Spleen (tissue), 7 donors: Measurements from ENCODE around the gene UBALD2.

ENCODE experiments used
- POLR2A ChIP-seq, 3 donors: fragments of 450-650 bp; IDR thresholded peaks; one replicate each; pipeline ENCODE4 v1.5.1; 2017; ENCODE audit warnings: antibody characterized with exemption in 3 of 3, mild to moderate bottlenecking in 1 of 3
- POLR2AphosphoS5 ChIP-seq, 3 donors: sonication (generic); formaldehyde crosslinking; IDR thresholded peaks; one replicate each; pipeline ENCODE4 v1.5.1; 2017; ENCODE audit warnings: antibody characterized with exemption in 3 of 3
- TF ChIP-seq, protein P1 (sequence below), 11 experiments: fragments of 200-600 bp in 7 of 11; fragments of 450-650 bp in 4 of 11; sonication (generic) in 4 of 11; IDR thresholded peaks in 8 of 11; conservative IDR thresholded peaks in 3 of 11; 1 replicate in 7 of 11; 2 replicates in 4 of 11; pipeline versions ENCODE4 v1.4.0 to v1.8.0; 2016 to 2021; ENCODE audit warnings: antibody characterized with exemption in 11 of 11, inconsistent platforms in 4 of 11, mild to moderate bottlenecking in 1 of 11
- donor health status: DM: no; HTN: no; CAD: no; lungs with moderate emphysema.
- donor health status: DM: no; HTN: no; CAD: no.
- donor health status: DM: no; HTN: no; CAD: no.

DNA sequence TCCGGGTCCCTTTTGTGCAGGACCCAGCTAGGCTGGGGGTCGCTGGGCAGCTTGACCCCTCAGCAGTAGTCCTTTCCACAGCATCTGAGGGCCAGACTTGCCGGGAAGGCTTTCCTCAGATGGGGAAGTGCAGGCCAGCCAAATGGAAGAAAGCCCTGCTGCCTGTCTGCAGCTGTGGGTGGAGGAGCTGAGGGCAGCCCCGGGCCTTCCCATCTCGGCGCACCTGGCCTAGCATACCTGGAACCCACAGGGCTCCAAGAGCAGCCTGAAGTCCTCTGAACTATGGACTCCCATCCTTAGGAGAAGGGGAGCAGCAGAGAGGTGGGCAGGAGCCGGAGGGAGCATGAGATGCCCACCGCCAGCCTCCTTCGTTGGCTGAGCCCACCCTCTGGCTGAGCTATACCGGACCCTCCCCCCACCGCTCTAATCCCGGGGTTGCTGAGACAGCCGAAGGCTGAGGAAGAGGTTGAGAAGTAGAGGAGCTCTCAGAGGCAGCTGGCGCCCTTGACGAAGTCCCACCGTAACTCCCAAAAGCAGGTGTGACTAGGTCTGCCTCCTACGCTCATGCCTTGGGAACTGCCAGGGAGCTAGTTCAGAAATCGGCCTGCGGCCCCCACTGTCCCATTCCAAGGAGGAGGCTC, 13.2 kb downstream of the UBALD2 start:
- TF ChIP-seq, protein P1, sequence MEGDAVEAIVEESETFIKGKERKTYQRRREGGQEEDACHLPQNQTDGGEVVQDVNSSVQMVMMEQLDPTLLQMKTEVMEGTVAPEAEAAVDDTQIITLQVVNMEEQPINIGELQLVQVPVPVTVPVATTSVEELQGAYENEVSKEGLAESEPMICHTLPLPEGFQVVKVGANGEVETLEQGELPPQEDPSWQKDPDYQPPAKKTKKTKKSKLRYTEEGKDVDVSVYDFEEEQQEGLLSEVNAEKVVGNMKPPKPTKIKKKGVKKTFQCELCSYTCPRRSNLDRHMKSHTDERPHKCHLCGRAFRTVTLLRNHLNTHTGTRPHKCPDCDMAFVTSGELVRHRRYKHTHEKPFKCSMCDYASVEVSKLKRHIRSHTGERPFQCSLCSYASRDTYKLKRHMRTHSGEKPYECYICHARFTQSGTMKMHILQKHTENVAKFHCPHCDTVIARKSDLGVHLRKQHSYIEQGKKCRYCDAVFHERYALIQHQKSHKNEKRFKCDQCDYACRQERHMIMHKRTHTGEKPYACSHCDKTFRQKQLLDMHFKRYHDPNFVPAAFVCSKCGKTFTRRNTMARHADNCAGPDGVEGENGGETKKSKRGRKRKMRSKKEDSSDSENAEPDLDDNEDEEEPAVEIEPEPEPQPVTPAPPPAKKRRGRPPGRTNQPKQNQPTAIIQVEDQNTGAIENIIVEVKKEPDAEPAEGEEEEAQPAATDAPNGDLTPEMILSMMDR (IDR thresholded peaks at IDR 0.05 in 8 of 11, conservative IDR thresholded peaks at IDR 0.05 in 3 of 11): no peak
- TF ChIP-seq POLR2A (IDR thresholded peaks at IDR 0.05) (no peak), POLR2AphosphoS5 (IDR thresholded peaks at IDR 0.05) (no peak)
